Astrocyte of the spinal cord (primary cell): ENCODE data around the gene CKAP2L.

Experiments
- DNase-seq: peaks from one replicate; pipeline ENCODE4 v3.0.0; 2011; ENCODE audit warnings: low read depth, low spot score
- H3K4me3 ChIP-seq: 2 replicates; pipeline ENCODE4 v1.5.1; 2011; ENCODE audit warnings: low read depth, mild to moderate bottlenecking, low read length, moderate library complexity
- CTCF ChIP-seq: IDR thresholded peaks from 2 replicates; pipeline ENCODE4 v1.5.1; 2012; ENCODE audit warnings: low read depth, mild to moderate bottlenecking, low read length, inconsistent platforms
- in situ Hi-C: cut with HindIII; loops from 2 replicates; pipeline ENCODE4 v1.10.0; 2017; ENCODE audit warnings: low sequenced_read_pairs

Gene CKAP2L

GRCh38 chr2:112754564-112754963 is 9.8 kb downstream of the CKAP2L start:
- DNase-seq = no peak
- no peak overlapping the region for H3K4me3 ChIP-seq
- TF ChIP-seq CTCF = no peak
- in situ Hi-C loops = no loop called here

GRCh38 chr2:112752667-112753066 is 11.7 kb downstream of the CKAP2L start:
- in situ Hi-C loops = no loop called here
- TF ChIP-seq CTCF = no peak
- H3K4me3 ChIP-seq = no peak overlapping the region
- no peak for DNase-seq

GRCh38 chr2:112751451-112752197 is 12.8 kb downstream of the CKAP2L start:
- H3K4me3 ChIP-seq = no peak overlapping the region
- in situ Hi-C loops = no loop called here
- DNase-seq = no peak
- TF ChIP-seq CTCF = no peak

GRCh38 chr2:112750560-112750843 is 13.9 kb downstream of the CKAP2L start:
- TF ChIP-seq CTCF = no peak
- DNase-seq = no peak
- in situ Hi-C loops = no loop called here
- no peak overlapping the region for H3K4me3 ChIP-seq

- peak; percentile 97 for TF ChIP-seq CTCF
- DNase-seq = peak; percentile 82
- in situ Hi-C loops = no loop called here
- H3K4me3 ChIP-seq = no peak overlapping the region
Measured at GRCh38 chr2:112749755-112750559, 14.5 kb downstream of the CKAP2L start.

- in situ Hi-C loops = no loop called here
- no peak for DNase-seq
- no peak for TF ChIP-seq CTCF
- no peak overlapping the region for H3K4me3 ChIP-seq
Measured at GRCh38 chr2:112740527-112740926, 23.9 kb downstream of the CKAP2L start.
